CD4-positive, alpha-beta T cell treated with Interferon gamma for 1 hour (primary cell): ENCODE data around the gene DDX5.
"Not testable (repeated sequence)": the region's sequence is repeated elsewhere in the genome, so short reads cannot be mapped to it uniquely, and the experiment has no call there.

Experiments
- DNase-seq: peaks from one replicate; pipeline ENCODE4 v3.0.0-alpha.2; 2020

DDX5 gene

DNA sequence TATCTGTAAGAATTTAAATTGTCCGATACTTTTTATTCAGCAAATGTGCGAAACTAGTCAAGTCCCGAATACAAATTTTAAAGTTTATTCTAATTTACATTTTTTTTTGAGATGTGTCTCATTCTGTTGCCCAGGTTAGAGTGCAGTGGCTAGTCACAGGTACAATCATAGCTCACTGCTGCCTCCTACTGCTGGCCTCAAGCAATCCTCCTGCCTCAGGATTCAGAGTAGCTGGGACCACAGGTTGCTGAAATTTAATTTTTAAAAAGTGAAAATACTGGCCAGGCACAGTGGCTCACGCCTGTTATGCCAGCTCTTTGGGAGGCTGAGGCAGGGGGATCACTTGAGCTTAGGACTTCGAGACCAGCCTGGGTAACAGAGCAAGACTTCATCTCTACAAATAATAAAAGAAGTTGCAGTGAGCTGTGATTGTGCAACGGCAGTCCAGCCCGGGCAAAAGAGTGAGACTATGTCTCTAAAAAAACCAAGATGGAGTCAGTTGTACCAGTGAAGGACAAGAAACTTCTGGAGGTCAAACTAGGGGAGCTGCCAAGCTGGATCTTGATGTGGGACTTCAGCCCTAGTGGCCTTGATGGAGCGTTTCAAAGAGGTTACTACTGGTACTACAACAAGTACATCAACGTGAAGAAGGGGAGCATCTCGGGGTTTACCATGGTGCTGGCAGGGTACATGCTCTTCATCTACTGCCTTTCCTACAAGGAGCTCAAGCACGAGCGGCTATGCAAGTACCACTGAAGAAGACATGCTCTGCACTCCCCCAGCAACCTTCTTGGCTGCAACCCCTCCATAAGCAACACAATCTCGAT lies 14.8 kb downstream of the DDX5 start:
- peak; percentile 56 for DNase-seq

DNA sequence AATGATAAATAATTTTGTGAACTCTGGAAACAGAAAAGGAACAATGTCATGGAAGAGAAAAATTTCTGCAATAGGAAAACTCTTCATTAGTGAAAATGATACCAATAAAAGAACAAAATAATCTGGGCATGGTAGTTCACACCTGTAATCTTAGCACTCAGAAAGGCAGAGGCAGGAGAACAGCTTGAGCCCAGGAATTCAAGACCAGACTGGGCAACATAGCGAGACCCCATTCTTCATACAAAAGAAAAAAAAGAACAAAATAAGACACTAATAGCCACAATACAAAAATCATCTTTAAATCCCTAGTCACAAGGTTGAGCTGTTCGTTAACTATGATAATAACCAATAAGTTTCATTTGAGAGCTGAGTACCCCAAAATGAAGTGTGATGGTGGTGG lies 17.8 kb downstream of the DDX5 start:
- no peak for DNase-seq

DNA sequence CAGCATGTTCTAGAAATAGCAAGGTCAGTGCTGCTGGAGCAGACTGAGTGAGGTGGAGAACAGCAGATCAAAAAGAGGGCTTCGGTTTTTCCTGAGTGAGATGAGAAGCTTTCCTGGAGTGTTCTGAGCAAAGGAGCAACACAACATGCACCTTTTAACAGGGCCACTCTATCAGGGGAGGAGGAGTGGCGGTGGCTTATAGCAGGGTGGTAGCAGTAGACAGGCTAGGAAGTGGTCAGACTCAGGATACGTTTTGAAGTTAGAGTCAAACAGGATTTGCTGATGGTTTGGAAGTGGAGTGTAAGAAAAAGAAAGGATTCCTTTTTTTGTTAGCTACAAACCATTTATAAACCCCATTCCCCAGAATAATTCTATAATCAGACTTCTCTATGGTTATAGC lies 21.7 kb downstream of the DDX5 start:
- DNase-seq = no peak

GRCh38 chr17:64480951-64481350 lies 25.1 kb downstream of the DDX5 start:
- DNase-seq = no peak

- DNase-seq = no peak
Measured at GRCh38 chr17:64477849-64478248, 28.2 kb downstream of the DDX5 start.

GRCh38 chr17:64472564-64472963 lies 33.5 kb downstream of the DDX5 start:
- DNase-seq = no peak

- no peak for DNase-seq
Measured at GRCh38 chr17:64471440-64471839, 34.6 kb downstream of the DDX5 start.

- no peak for DNase-seq
Measured at GRCh38 chr17:64470625-64471024, 35.5 kb downstream of the DDX5 start.

DNA sequence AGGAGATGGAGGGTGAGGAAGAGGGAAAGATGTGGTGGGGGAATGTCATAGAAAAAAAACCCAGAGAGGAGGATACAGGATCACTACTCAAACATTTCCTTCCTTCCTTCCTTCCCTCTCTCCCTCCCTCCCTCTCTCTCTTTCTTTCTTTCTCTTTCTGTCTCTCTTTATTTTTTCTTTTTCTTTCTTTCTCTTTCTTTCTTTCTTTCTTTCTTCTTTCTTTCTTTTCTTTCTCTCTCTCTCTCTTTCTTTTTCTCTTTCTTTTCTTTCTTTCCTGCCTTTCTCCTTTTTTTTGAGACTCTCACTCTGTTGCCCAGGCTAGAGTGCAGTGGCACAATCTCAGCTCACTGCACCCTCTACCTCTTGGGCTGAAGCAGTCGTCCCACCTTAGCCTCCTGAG lies 39.3 kb downstream of the DDX5 start:
- DNase-seq = not testable (repeated sequence)

DNA sequence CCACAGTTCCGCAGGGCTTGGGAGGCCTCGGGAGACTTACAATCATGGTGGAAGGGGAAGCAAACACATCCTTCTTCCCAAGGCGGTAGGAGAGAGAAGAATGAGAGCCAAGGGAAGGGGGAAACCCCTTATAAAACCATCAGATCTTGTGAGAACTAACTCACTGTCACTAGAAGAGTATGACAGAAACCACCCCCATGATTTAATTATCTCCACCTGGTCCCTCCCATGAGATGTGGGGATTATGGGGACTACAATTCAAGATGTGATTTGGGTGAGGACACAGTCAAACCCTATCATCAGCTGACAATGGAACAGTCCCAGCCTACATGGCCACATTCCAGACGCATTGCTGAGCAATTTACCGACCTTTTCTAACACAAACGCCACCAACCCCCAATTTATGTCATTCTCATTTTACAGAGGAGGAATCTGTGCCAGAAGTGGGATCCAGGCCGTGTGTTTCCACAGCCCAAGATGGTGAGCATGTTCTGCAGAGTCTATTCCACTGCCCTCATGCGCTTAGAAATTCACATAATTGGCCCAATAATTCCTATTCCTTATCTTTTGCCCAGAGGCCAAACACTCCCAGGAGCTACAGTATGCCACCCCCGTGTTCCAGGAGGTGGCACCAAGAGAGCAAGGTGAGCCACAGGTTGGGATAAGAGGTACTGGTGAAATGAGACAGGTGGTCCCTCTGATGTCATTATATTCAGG lies 39.9 kb downstream of the DDX5 start:
- DNase-seq = no peak

- no peak for DNase-seq
Measured at GRCh38 chr17:64461788-64462187, 44.3 kb downstream of the DDX5 start.

DNA sequence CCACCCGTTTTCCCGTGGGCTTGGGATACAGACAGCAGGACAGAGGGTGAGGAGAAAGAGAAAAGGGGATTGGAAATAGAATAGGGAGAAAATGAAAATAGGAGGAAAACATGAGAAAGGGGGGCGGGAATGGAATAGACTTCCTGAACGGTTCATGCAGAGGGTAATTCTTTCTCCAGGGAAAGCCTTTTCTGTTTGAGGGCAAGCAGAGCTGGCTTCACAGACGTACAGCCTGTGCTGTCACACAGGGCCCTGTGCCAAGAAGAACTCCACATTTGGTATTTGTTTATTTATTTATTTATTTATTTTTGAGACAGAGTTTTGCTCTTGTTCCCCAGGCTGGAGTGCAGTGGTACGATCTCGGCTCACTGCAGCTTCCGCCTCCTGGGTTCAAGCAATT lies 45.1 kb downstream of the DDX5 start:
- no peak for DNase-seq

- not testable (repeated sequence) for DNase-seq
Measured at GRCh38 chr17:64459818-64460217, 46.3 kb downstream of the DDX5 start.

GRCh38 chr17:64459284-64459747 lies 46.8 kb downstream of the DDX5 start:
- DNase-seq = no peak

GRCh38 chr17:64458756-64459155 lies 47.3 kb downstream of the DDX5 start:
- DNase-seq = no peak

DNA sequence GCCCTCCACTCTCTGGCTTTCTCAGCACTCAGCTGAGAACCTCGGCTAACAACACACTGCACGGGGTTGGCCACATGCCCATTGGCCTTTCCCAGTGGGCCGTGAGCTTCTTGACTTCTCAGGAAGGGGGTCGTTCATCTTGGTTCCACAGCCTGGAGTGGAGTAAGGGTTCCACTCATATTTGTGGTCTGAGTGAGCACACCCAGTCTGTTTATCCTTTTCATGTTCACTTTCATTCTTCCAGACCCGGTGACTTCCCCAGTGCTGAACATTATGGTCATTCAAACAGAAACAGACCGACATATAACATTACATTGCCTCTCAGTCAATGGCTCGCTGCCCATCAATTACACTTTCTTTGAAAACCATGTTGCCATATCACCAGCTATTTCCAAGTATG lies 48.9 kb downstream of the DDX5 start:
- no peak for DNase-seq

GRCh38 chr17:64455993-64456885 lies 49.9 kb downstream of the DDX5 start:
- peak; percentile 13 for DNase-seq

- no peak for DNase-seq
Measured at GRCh38 chr17:64449545-64449944, 56.5 kb downstream of the DDX5 start.

DNA sequence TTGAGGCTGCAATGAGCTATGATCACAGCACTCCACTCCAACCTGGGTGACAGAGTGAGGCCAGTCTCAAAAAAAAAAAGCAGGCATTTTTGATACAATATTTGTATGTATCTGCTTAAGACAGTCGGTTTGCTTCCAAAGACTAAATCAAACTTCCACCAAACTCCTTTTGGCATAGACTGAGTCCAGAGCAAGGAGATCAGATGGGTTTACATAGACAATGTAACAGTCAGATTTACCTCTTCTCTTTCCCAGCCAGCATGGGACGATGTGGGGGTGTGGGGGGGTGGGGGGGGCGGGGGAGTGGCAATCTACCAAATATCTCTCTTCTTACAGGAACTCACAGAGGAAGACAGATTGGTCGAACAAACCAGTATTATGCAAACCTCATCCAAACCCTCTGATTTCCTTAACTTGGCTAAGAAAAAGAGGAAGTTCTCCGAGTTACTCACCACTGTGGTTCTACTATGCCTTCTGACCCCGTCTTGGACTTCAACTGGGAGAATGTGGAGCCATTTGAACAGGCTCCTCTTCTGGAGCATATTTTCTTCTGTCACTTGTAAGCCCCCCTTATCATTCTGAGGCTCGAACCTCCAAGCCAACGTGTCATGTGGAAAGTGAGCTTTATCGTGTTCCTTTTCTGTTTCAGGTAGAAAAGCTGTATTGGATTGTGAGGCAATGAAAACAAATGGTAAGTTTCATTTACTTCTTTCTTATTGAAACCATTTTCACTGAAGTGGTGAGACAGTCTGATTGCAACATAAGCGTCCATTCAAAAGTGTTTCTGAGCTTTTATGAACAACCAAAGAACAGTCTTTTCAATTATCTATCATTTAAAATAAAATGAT lies 57.2 kb downstream of the DDX5 start, which contains the start of gene MILR1:
Gene MILR1, plus strand, starts transcription at position 451 of the 848 bp plus-strand sequence. Its CDS starts 54 bp downstream, at position 505.
- DNase-seq = peak; percentile 56
